Activated CD4-positive, alpha-beta memory T cell treated with anti-CD3 and anti-CD28 coated beads for 36 hours (primary cell): ENCODE data around the gene DPP3. TPM values are rescaled to one million over a fixed set of nuclear protein-coding genes. Genes with fewer than 3 reads are reported as not detected.

Experiments used
- CTCF ChIA-PET: fragments of 350-600 bp; sonication (Branson Sonifier 250); formaldehyde crosslinking; loops from one replicate; lab custom pipeline; 2021; ENCODE audit warnings: antibody characterized with exemption, inconsistent platforms; lab: Charles Lee
- POLR2A ChIA-PET: fragments of 350-600 bp; sonication (Branson Sonifier 250); formaldehyde crosslinking; loops from one replicate; lab custom pipeline; 2021; ENCODE audit warnings: antibody characterized with exemption; lab: Charles Lee
- DNase-seq: peaks from one replicate; pipeline ENCODE4 v3.0.0-alpha.2; 2020
- H3K27ac Mint-ChIP-seq: one replicate; pipeline ENCODE4 v1.8.0; 2021; ENCODE audit warnings: mixed read lengths
- H3K27me3 Mint-ChIP-seq: one replicate; pipeline ENCODE4 v1.8.0; 2021; ENCODE audit warnings: mixed read lengths
- H3K36me3 Mint-ChIP-seq: one replicate; pipeline ENCODE4 v1.8.0; 2021; ENCODE audit warnings: mixed read lengths
- H3K4me1 Mint-ChIP-seq: one replicate; pipeline ENCODE4 v1.8.0; 2021; ENCODE audit warnings: low read depth, mixed read lengths
- H3K4me3 Mint-ChIP-seq: one replicate; pipeline ENCODE4 v1.8.0; 2021; ENCODE audit warnings: mild to moderate bottlenecking, mixed read lengths
- H3K9me3 Mint-ChIP-seq: one replicate; pipeline ENCODE4 v1.8.0; 2021; ENCODE audit warnings: mixed read lengths
- intact Hi-C: fragments of 100-400 bp; cut with micrococcal nuclease; formaldehyde crosslinking; loops from one replicate; pipeline ENCODE4 v1.15.1; 2023
- total RNA-seq, 2 experiments: library from RNA; stranded (reverse); gene quantifications; one replicate each; pipeline ENCODE4 v1.2.3, GENCODE V29; 2021

Gene DPP3
- total RNA-seq, 2 experiments from 2014 or later = 76.1 to 89.7 TPM

- ChIA-PET CTCF (interaction anchor here (1.1 to 3.1 kb wide), 6 partner anchors 13 to 212 kb away, joined by 3 to 17 read pairs (median 5); partner anchors contain the start of genes DPP3, MRPL11 and RBM4B), POLR2A (interaction anchor here (1.2 to 2.4 kb wide), 2 partner anchors 14 to 80 kb away, joined by 4 to 15 read pairs; partner anchors contain the start of genes ACTN3, DPP3 and ZDHHC24)
- Mint-ChIP-seq H3K36me3 (no peaks in the 10 kb centered on the region), H3K4me1 (peaks cover 31% of the 10 kb centered on the region), H3K27ac (peak overlapping the region; percentile 64), H3K9me3 (no peaks in the 10 kb centered on the region), H3K4me3 (peak overlapping the region; percentile 78), H3K27me3 (no peaks in the 10 kb centered on the region)
- intact Hi-C loops = loop anchor here (1.0 kb wide), 2 partner anchors 15 to 26 kb away; partner anchors contain the start of gene DPP3
- no peak for DNase-seq
These were observed 14.6 kb upstream of the DPP3 start for GRCh38 chr11:66465373-66466224.

GRCh38 chr11:66466225-66467033 lies 13.8 kb upstream of the DPP3 start, which contains the start of gene PELI3:
PELI3 (plus strand) TSS chr11:66466905; CDS start chr11:66468129, 1,224 bp downstream.
- Mint-ChIP-seq H3K36me3 (no peaks in the 10 kb centered on the region), H3K4me3 (peak within 1 kb of the TSS; percentile 79), H3K27ac (peak within 1 kb of the TSS; percentile 64), H3K4me1 (peaks cover 31% of the 10 kb centered on the region), H3K9me3 (no peaks in the 10 kb centered on the region), H3K27me3 (no peaks in the 10 kb centered on the region)
- peak; percentile 96 for DNase-seq
- ChIA-PET CTCF (interaction anchor here (0.6 to 3.1 kb wide), 11 partner anchors 10 to 211 kb away, joined by 3 to 17 read pairs (median 4); partner anchors contain the start of genes DPP3, MRPL11 and RBM4B), POLR2A (interaction anchor here (0.6 to 2.4 kb wide), 3 partner anchors 14 to 80 kb away, joined by 3 to 15 read pairs (median 4); partner anchors contain the start of genes ACTN3, DPP3 and ZDHHC24)
- intact Hi-C loops = loop anchor here (1.0 kb wide), 2 partner anchors 14 to 27 kb away; partner anchors contain the start of gene DPP3

GRCh38 chr11:66467034-66467659 lies 13.1 kb upstream of the DPP3 start:
- DNase-seq = peak; percentile 55
- peaks cover 31% of the 10 kb centered on the region for H3K4me1 Mint-ChIP-seq
- intact Hi-C loops = no loop called here
- H3K9me3 Mint-ChIP-seq = no peaks in the 10 kb centered on the region
- no peak overlapping the region for H3K27ac Mint-ChIP-seq
- no peaks in the 10 kb centered on the region for H3K27me3 Mint-ChIP-seq
- H3K4me3 Mint-ChIP-seq = peak overlapping the region; percentile 79
- ChIA-PET POLR2A (interaction anchor here (1.2 to 2.4 kb wide), 2 partner anchors 13 to 79 kb away, joined by 4 to 15 read pairs; partner anchors contain the start of genes ACTN3, DPP3 and ZDHHC24), CTCF (interaction anchor here (0.6 to 3.1 kb wide), 11 partner anchors 10 to 211 kb away, joined by 3 to 17 read pairs (median 4); partner anchors contain the start of genes DPP3, MRPL11 and RBM4B)
- H3K36me3 Mint-ChIP-seq = no peaks in the 10 kb centered on the region

GRCh38 chr11:66467756-66468155 lies 12.5 kb upstream of the DPP3 start:
- intact Hi-C loops = no loop called here
- Mint-ChIP-seq H3K9me3 (no peaks in the 10 kb centered on the region), H3K4me3 (peak overlapping the region; percentile 79), H3K36me3 (no peaks in the 10 kb centered on the region), H3K27me3 (no peaks in the 10 kb centered on the region), H3K4me1 (peaks cover 27% of the 10 kb centered on the region), H3K27ac (no peak overlapping the region)
- peak; percentile 42 for DNase-seq
- ChIA-PET CTCF (interaction anchor here (1.0 to 3.1 kb wide), 4 partner anchors 10 to 81 kb away, joined by 3 to 17 read pairs (median 4); no protein-coding TSS in a partner anchor), POLR2A (interaction anchor here (2.4 kb wide), 1 partner anchor 12 kb away, joined by 15 read pairs; the partner anchor contains the start of gene DPP3)

GRCh38 chr11:66468691-66469090 lies 11.5 kb upstream of the DPP3 start:
- no peaks in the 10 kb centered on the region for H3K9me3 Mint-ChIP-seq
- H3K4me1 Mint-ChIP-seq = peaks cover 21% of the 10 kb centered on the region
- DNase-seq = no peak
- H3K36me3 Mint-ChIP-seq = no peaks in the 10 kb centered on the region
- H3K4me3 Mint-ChIP-seq = peak overlapping the region; percentile 20
- intact Hi-C loops = no loop called here
- H3K27me3 Mint-ChIP-seq = no peaks in the 10 kb centered on the region
- POLR2A ChIA-PET = interaction anchor here (0.6 to 1.9 kb wide), 2 partner anchors 11 to 249 kb away, joined by 3 to 9 read pairs; partner anchors contain the start of gene DPP3
- CTCF ChIA-PET = interaction anchor here (1.2 to 1.7 kb wide), 3 partner anchors 10 to 82 kb away, joined by 3 to 12 read pairs (median 6); partner anchors contain the start of gene DPP3
- H3K27ac Mint-ChIP-seq = no peak overlapping the region

GRCh38 chr11:66469441-66469840 lies 10.8 kb upstream of the DPP3 start:
- ChIA-PET CTCF (interaction anchor here (0.6 to 1.7 kb wide), 5 partner anchors 9 to 209 kb away, joined by 3 to 12 read pairs (median 5); partner anchors contain the start of genes DPP3 and MRPL11), POLR2A (interaction anchor here (1.9 kb wide), 1 partner anchor 11 kb away, joined by 9 read pairs; the partner anchor contains the start of gene DPP3)
- H3K27ac Mint-ChIP-seq = no peak overlapping the region
- no peaks in the 10 kb centered on the region for H3K27me3 Mint-ChIP-seq
- intact Hi-C loops = no loop called here
- no peaks in the 10 kb centered on the region for H3K9me3 Mint-ChIP-seq
- no peaks in the 10 kb centered on the region for H3K36me3 Mint-ChIP-seq
- H3K4me1 Mint-ChIP-seq = peaks cover 21% of the 10 kb centered on the region
- no peak overlapping the region for H3K4me3 Mint-ChIP-seq
- DNase-seq = no peak

GRCh38 chr11:66470015-66470414 lies 10.2 kb upstream of the DPP3 start:
- no peaks in the 10 kb centered on the region for H3K9me3 Mint-ChIP-seq
- ChIA-PET POLR2A (interaction anchor here (1.9 kb wide), 1 partner anchor 10 kb away, joined by 9 read pairs; the partner anchor contains the start of gene DPP3), CTCF (interaction anchor here (1.1 to 1.7 kb wide), 3 partner anchors 31 to 84 kb away, joined by 3 to 5 read pairs (median 5); partner anchors contain the start of gene MRPL11)
- peaks cover 21% of the 10 kb centered on the region for H3K4me1 Mint-ChIP-seq
- H3K4me3 Mint-ChIP-seq = no peak overlapping the region
- no peak for DNase-seq
- H3K27ac Mint-ChIP-seq = no peak overlapping the region
- H3K27me3 Mint-ChIP-seq = no peaks in the 10 kb centered on the region
- no peaks in the 10 kb centered on the region for H3K36me3 Mint-ChIP-seq
- intact Hi-C loops = no loop called here

- Mint-ChIP-seq H3K4me3 (no peak overlapping the region), H3K36me3 (no peaks in the 10 kb centered on the region), H3K9me3 (no peaks in the 10 kb centered on the region), H3K27me3 (no peaks in the 10 kb centered on the region), H3K4me1 (peaks cover 17% of the 10 kb centered on the region), H3K27ac (no peak overlapping the region)
- CTCF ChIA-PET = interaction anchor here (0.6 to 1.1 kb wide), 4 partner anchors 8 to 108 kb away, joined by 3 to 5 read pairs (median 4); partner anchors contain the start of gene DPP3
- no peak for DNase-seq
- POLR2A ChIA-PET = no interaction called here
- intact Hi-C loops = no loop called here
These were observed 9.1 kb upstream of the DPP3 start for GRCh38 chr11:66471142-66471541.

- Mint-ChIP-seq H3K4me3 (no peak overlapping the region), H3K4me1 (peaks cover 12% of the 10 kb centered on the region), H3K27ac (no peak overlapping the region), H3K9me3 (no peaks in the 10 kb centered on the region), H3K36me3 (no peaks in the 10 kb centered on the region), H3K27me3 (no peaks in the 10 kb centered on the region)
- intact Hi-C loops = no loop called here
- ChIA-PET POLR2A (no interaction called here), CTCF (interaction anchor here (1.0 kb wide), 1 partner anchor 109 kb away, joined by 3 read pairs; no protein-coding TSS in a partner anchor)
- DNase-seq = no peak
These were observed 8.2 kb upstream of the DPP3 start for GRCh38 chr11:66472054-66472453.

GRCh38 chr11:66473167-66473566 lies 7.1 kb upstream of the DPP3 start:
- Mint-ChIP-seq H3K4me3 (no peak overlapping the region), H3K36me3 (no peaks in the 10 kb centered on the region), H3K4me1 (peaks cover 4% of the 10 kb centered on the region), H3K27me3 (no peaks in the 10 kb centered on the region), H3K9me3 (no peaks in the 10 kb centered on the region), H3K27ac (no peak overlapping the region)
- intact Hi-C loops = no loop called here
- DNase-seq = no peak
- CTCF ChIA-PET = no interaction called here
- POLR2A ChIA-PET = no interaction called here
